HG03066 (cell line): Measurements from ENCODE around the gene C3orf52.

Source experiments
- ATAC-seq: cut with Tn5 transposase; IDR thresholded peaks from one replicate; pipeline ENCODE4 v1.9.1; 2021; ENCODE audit warnings: low read depth; ENCODE audit not compliant: unreplicated experiment

C3orf52 gene

GRCh38 chr3:112085735-112086075, 484 bp upstream of the C3orf52 start:
- ATAC-seq, result no peak

DNA sequence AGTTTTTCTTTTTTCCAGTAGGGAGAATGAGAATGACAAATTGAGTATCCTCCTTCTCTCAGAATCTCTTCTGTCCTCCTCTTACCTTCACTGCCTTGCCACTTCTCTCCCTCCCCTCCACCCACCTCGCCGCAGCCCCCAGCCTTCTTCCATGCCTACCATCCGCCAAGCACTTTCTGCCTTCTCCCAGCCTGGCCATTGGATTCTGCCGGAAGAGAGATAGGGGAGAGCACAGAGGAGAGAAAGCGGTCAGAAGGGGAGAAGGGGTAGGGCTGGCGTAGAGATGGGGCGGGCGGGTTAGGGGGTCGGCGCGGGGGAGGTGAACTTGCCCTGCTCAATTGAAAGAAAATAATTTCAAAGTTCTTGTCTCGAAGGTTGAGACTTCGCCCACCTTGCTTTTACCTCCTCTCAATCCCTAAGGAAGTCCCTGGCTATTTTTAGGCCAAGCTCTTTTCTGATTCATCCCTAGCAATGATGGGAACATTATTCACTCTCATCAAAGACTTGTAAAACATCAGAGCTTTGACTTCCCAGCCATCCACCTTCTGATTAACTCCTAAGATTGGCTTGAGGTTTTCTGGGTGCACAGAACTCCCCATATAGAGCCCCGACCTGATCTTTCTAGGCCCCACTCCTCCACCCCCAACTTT, 811 bp downstream of the C3orf52 start:
- ATAC-seq, result no peak

DNA sequence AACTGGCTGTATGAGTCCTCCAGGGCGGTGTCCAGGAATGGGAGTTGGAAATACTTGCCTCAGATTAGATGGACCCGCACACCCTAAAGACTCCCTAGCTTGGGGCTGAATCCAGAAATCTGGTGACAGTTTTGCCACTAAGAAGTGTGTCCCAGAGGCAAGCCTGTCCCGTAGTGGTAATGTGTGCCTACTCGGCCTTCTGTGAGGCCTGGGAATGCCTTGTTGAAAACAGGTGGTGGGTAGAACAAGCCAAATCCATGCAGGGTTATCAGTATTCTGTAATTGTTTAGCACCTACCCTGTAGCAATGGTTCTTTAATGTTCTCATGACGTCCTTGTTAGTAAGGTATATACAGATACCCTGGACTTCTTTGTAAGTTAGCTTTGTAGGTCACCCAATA, 1.6 kb downstream of the C3orf52 start:
- no peak for ATAC-seq

DNA sequence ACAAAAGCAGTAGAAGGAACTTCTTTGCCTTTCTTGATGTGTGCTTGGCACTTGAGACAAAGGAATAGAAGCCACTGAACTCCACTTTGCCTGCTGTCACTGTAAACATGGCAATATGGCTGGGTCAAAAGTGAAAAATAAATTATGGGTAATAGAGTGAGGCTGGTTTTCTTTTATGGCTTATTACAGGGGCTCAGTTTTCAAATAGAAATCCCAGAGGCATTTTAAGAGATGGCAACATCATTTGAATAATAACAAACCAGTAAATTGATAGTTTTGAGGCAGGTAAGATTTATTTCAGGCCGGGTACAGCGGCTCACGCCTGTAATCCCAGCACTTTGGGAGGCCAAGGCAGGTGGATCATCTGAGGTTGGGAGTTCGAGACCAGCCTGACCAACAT, 2.8 kb downstream of the C3orf52 start:
- ATAC-seq, result no peak

DNA sequence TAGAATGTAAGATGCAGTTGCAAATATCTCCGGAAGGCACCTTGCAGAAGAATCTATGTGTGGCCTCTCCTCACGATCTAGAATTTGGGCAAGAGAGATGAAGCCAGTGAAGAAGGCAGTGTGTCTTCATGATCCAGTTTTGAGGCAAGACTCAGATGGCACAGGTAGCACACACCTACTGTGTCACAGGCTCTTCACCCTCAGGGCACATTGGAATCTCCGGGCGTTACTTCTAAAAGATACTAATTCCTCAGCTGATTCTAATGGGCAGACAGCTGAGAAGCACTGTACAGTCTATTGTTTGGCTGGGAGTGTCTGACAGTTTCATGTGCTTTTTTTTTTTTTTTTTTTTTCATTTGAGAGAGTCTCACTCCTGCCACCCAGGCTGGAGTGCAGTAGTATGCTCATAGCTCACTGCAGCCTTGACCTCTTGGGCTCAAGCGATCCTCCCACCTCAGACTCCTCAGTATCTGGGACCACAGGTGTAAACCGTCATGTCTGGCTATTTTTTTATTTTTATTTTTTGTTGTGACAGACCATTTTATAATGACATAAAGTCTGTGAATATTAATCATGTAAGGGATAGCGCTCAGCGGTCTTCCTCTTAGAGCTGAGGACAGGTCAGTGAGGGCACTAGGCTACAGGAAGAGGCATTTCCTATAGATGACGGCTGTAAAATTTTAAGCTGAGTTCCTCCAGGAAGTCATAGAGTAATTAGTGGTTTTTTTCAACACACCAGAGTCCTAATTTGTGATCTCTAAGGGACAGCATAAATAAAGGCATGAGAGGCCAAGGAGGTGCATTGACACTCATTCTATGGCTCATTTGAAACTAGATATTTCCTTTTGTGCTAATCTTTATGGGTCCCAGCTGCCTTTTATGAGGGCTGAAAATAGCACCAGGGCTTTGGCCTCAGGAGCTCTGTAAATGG, 4.0 kb downstream of the C3orf52 start:
- ATAC-seq, result no peak

- ATAC-seq, result no peak
These were observed 4.8 kb downstream of the C3orf52 start for GRCh38 chr3:112090887-112091586.

GRCh38 chr3:112092496-112093179, 6.4 kb downstream of the C3orf52 start:
- peak; percentile 40 for ATAC-seq

DNA sequence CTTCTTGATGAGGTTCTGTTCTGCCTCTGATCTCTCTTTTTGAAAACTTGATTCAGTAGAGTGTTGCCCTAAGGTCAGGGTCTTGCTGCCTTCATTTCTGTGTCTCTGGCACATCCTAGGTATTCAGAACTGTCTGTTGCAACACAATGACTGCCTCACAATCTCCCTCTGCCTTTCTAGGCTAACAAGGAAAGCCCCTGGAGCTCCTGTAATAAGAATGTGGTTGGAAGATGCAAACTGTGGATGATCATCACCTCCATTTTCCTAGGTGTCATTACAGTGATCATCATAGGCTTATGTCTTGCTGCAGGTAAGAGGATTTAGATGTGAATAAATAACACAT, 7.0 kb downstream of the C3orf52 start:
- ATAC-seq, result no peak

DNA sequence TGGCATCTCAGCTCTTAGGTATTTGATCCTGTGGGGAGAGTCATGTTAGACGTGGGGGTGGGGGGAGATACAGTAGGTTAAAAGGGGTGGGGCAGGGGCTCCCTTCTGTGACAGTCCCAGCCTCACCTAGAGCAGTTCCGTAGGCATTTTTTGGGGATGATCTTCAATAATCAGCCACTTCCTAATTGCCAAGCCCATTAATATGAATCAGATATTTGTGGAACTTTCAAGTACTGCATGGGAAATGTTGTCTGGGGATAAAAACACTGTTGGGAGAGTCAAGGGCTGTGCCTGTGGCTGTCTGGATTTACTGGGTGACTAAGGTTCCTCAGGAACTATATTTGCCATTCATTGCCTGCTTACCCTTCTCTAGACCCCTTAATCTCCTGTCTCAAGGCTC, 9.5 kb downstream of the C3orf52 start:
- ATAC-seq, result no peak

DNA sequence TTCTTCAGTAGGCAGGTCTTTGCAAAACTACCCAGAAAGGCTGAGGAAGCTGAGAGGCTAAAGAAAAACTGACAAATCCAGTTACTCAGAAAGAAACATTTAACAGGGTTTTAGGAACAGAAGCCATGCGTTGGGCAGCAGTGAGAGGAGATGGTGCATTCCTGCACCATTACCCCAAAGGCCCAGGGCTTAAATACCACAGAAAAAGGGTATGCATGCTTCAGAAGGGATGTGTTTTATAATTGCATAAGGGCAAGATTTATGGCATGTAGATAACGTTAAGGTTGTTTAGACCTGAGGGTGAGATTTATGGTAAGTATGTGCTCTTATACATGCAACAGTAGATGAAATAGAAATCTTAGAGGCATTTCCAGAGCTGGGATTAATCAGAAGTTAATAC, 10.0 kb downstream of the C3orf52 start:
- no peak for ATAC-seq

- ATAC-seq, result no peak
These were observed 11.2 kb downstream of the C3orf52 start for GRCh38 chr3:112097378-112097777.

GRCh38 chr3:112101916-112102315, 15.7 kb downstream of the C3orf52 start:
- no peak for ATAC-seq

GRCh38 chr3:112104774-112105173, 18.6 kb downstream of the C3orf52 start:
- no peak for ATAC-seq

GRCh38 chr3:112109322-112109721, 23.1 kb downstream of the C3orf52 start:
- ATAC-seq, result no peak

- ATAC-seq, result peak; percentile 42
These were observed 25.7 kb downstream of the C3orf52 start for GRCh38 chr3:112111785-112112402.

DNA sequence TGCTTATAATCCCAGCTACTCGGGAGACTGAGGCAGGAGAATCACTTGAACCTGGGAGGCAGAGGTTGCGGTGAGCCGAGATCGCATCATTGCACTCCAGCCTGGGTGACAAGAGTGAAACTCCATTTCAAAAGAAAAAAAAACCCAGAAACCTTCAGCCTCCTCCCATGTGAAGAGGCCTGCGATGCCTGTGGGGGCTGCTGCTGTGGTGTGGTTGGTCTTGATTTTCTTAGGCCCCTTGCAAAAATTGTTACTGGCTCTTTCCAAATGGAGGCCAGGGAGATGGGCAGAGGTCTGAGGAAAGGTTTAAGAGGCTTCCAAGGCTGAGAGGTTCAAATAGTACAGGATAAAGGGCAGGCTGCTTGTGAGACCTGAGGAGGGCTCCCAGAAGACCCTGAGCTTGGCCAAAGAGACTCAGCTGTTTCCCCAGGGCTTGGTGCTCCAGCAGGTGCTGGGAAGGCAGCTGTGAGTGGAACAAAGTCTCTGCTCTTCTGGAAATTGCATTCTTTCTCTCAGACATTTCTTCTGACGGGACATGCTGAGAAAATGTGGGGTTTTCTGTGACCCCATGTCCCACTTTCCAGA, 28.5 kb downstream of the C3orf52 start:
- ATAC-seq, result no peak

- ATAC-seq, result peak; percentile 31
These were observed 29.1 kb downstream of the C3orf52 start for GRCh38 chr3:112115161-112115739.

DNA sequence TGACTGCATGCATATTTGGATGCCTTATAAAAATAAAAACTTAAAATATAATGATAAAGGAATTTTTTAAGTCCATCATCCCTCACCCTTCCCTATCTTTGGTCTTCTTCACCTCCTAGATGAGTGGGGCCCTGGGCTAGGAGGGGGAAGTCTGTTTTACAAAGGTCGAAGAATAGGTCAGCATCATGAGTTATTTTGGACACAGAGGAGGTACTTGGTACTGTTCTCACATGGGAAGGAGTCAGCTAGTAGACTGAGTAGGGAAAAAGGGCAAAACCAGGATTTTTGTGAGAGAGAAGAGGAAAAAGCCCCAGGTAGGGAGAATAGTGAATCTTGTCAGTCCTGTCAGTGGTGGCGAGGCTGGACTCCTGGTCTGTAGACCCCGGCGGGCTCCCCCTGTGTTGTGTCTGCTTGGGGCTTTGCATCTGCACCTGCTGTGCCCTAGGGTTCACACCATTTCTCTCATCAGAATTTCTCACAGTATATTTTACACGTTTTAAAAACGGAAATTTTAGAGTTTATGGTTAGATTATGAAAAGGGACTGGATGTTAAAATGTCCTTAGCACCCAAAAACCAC, 29.7 kb downstream of the C3orf52 start:
- ATAC-seq, result no peak

DNA sequence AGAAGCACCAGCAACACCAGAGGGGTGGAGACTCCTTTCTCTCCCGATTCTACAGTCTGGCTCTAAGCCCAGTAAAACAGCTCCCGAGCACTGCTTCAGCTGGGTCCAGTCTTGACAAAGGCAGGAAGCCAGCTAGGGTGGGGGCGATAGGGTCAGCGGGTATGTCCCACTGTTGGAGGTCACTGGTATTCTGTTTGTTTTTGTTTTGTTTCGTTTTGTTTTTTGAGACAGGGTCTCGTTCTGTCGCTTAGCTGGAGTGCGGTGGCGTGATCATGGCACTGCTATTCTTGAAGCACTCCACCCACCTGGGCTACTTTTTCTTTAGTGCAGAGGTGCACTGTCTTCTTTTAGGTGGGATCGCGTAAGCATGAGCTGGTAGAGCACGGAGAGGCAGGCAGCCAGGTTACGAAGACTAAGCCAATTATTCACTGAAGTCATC, 30.6 kb downstream of the C3orf52 start:
- ATAC-seq, result no peak
